Islet precursor cell (in vitro differentiated cells): ENCODE measurements around the gene NELL1.

Source experiments
- DNase-seq: peaks from one replicate; pipeline ENCODE4 v3.0.0-alpha.2; 2018

NELL1 gene

DNA sequence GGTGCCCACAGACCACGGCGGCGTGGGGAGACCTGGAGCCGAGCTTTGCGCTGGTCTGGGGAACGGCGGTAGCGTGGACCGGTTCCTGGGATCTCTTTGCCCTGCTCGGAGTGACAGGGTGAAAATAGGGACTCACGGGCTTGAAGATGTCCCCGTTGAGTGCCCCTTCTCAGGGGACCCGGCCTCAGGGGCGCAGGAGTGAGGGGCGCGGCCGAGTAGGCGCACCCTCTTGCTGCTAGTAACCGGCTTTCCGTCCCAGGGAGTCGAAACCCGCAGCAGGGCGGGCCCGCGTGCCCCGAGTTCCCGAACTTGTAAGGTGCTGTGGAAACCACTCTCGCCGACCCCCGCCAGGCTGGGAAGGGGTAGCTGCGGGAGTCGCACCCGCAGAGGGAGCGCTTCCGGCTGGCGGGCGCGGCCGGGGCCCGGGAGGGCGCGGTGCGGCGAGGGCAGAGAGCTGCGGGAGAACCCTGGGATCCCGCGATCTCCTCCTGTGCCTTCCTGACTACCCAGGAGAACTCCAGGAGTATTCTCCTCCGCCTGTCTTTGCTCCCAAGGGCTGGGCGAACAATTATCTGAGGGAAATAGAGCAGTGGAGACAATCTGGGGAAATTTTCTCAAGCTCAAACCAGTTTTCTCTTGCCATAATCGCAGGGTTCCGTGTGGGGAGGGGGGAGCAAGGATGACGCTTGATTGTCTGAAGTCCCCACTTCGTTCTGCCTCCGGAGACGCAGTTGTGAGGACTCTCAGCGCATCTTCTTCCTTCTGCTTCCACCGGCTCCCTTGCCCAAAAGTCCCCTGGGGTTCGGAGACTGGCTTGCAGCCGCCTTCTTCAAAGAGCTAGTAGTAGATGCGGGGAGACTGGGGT is 666 bp downstream of the NELL1 start:
- DNase-seq = no peak

- DNase-seq = no peak
Measured at GRCh38 chr11:20670932-20671403, 1.6 kb downstream of the NELL1 start.

DNA sequence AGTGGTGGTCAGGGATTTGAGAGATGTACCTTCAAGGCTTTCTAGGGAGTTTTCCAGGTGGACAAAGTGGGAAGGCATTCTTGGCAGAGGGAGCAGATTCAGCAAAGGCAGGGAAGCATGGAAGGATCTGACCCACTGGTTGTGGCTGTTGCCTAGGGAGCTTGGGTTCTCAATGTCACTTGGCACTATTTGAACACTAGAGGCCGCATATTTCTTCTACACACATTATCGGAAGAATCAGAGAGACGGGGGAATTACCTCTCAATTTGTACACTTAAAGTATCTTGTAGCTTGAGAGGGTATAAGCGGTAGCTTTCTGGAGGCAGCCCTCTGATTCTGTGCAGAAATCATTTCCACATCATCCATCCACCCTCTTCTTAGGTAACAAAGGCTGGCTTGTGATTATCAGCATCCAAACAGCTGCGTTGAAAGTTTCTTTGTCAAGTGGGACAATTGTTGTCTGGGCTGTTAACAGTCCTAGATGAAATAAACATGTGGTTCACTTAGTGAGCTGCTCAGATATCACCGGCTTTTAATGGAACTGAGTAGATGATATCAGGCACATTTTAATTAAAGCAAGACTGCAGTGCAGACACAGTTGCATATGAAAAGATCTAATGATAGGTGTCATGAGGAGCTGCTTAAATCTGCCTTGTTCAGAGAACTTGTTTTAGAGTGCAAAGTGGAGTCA is 2.6 kb downstream of the NELL1 start:
- DNase-seq = no peak

DNA sequence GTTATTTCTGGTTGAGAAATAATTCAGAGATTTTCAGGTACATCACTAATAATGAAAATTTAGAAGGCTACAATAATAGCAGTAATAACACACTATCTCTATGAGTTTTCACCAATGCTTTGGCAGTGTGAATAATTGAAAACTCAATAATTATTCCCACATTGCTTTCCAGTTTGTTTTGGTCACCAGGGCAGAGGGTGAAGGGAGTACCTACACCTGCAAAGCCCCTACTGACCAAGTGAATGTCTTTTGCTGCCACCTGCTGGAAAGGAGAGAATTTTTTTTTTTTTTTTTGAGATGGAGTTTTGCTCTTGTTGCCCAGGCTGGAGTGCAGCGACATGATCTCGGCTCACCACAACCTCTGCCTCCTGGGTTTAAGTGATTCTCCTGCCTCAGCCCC is 3.2 kb downstream of the NELL1 start:
- no peak for DNase-seq

DNA sequence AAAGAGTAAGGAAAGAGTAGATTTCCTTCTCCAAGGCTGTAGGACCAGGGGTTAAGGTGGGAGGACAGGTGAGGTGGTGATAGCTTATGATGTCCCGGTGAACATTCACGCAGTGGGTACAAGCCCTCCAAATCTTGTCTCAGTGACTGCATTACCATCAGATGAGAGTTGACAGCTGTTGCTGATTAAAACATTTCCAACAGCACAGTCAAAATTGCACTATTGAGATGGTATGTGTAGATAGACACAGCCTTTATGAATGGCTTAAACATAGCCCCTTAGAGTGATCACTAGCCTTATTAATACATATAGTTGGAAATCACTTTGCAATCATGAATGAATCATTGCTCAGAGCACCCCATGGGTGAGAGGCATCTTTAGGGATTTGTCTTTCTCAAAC is 7.3 kb downstream of the NELL1 start:
- DNase-seq = no peak

DNA sequence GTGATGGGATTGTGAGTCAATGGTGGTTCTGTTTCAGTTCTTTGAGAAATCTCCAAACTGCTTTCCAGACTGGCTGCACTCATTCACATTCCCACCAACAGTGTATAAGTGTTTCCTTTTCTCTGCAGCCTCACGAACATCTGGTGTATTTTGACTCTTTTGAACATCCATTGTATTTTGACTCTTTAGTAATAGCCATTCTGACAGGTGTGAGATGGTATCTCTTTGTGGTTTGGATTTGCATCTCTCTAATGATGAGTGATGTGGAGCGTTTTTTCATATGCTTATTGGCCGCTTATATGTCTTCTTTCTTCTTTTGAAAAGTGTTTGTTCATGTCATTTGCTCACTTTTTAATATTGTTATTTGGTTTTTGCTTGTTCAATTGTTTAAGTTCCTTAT is 19.4 kb downstream of the NELL1 start:
- DNase-seq = no peak

- DNase-seq = no peak
Measured at GRCh38 chr11:20707876-20708275, 38.5 kb downstream of the NELL1 start.

DNA sequence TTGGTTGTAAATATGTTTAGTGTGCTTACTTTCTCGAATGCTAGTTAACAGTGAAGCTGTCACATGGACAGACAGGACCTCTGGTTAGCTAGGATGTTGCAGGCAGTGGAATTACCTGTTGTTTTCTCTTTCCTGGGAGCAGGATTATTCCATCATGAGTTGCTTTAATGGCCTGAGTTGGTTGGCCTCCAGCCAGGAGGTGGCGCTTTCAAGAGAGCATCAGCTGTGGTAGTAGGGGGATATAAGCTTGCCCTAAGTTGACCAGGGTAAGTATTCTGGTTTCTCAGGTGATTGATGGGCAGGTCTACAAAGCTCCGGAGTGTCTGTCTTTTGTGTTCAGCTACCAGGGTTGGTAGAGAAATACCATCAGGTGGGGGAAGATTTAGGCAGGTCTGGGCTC is 43.5 kb downstream of the NELL1 start:
- DNase-seq = no peak

- DNase-seq = no peak
Measured at GRCh38 chr11:20715464-20715863, 46.1 kb downstream of the NELL1 start.

GRCh38 chr11:20715931-20716330 is 46.5 kb downstream of the NELL1 start:
- DNase-seq = no peak

DNA sequence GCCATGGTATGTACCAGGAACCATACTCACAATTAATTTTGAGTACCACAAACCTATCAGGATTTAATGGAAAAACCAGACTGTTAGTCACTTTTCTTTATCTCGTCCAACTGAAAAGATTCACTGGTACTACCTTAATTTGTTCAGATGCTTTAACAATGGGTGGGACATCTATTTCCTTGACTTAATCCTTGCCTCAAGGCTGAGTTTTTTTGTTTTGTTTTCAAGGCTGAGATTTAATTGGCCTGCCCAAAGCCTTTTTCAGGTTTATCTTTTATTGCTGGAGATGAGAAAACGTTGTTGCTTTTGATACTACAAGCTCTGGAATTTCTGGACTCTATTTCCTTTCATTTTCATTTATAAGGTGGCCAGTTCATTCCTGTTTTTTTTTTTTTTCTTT is 50.4 kb downstream of the NELL1 start:
- DNase-seq = no peak

DNA sequence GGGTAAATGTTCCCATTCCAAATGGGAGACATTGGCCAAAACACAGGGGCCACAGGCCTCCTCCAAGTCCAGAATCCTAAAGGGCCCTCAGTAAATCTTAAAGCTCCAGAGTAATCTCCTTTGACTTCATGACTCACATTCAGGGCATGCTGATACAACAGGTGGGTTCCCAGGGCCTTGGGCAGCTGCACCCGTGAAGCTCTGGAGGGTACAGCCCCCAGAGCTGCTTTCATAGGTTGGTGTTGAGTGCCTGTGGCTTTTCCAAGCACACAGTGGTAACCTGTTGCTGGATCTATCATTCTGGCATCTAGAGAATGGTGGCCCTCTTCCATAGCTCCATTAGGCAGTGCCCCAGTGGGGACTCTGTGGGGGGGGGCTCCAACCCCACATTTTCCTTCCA is 54.0 kb downstream of the NELL1 start:
- DNase-seq = no peak

GRCh38 chr11:20729597-20730105 is 60.3 kb downstream of the NELL1 start:
- DNase-seq = no peak

GRCh38 chr11:20731676-20732215 is 62.4 kb downstream of the NELL1 start:
- no peak for DNase-seq

DNA sequence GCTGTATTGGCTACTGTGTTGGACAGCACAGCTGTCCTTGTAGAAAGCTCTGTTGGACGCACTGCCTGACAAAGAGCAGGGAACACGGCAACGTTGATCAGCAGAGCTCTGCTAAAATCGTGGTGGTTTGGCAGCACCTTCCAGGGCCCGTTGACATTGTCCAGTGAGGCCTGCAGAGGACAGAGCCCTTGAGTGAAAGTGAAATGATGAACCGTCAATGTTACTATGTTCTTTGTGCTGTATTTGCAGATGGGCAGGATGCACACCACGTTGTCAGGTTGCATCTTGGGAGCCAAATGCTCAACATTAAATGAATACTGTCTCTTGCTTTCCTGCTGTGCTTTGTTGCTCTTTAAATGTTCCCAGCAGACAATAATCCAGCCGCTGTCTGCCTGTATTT is 69.7 kb downstream of the NELL1 start:
- DNase-seq = no peak

- no peak for DNase-seq
Measured at GRCh38 chr11:20739577-20739976, 70.2 kb downstream of the NELL1 start.

GRCh38 chr11:20754933-20755332 is 85.5 kb downstream of the NELL1 start:
- peak; percentile 75 for DNase-seq

DNA sequence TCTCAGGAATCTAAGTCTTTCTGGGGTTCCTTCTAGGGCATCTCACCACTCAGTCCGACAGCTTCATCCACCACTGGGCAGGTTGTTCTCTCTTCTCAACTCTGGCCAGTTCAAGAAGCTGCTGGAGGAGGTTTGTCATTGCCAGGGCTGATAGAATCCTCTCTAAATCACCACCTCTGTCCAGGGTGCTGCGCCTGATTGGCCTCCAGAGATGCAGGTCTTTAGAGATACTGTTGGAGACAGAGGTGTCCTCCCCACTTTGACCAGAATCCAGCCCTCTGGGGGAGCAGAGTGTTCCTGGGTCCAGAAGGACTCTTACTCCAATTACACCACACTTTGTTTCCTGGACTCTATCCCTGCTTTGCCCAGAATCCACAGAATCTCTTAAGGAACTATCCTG is 90.2 kb downstream of the NELL1 start:
- no peak for DNase-seq

GRCh38 chr11:20760811-20761210 is 91.4 kb downstream of the NELL1 start:
- no peak for DNase-seq

GRCh38 chr11:20762116-20762844 is 92.9 kb downstream of the NELL1 start:
- no peak for DNase-seq

DNA sequence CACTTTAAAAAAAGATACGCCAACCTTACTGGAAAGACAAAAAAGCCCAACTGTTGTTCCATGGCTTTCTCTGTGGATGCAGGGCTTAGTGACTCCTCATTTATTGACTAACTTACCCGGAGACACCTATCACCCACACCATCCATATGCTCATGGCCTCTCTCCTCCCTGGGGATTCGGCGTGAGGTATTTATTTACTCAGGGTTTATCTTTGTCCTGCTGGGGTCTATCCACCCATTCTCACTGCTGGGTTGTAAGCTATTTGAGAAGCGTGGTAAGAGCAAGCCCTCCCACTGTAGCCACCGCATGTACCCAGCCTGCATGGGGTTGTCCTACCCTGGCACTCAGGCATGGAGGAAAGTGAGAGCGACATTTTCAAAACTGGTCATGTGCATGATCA is 93.6 kb downstream of the NELL1 start:
- DNase-seq = no peak

- DNase-seq = no peak
Measured at GRCh38 chr11:20770414-20770946, 101.1 kb downstream of the NELL1 start.

DNA sequence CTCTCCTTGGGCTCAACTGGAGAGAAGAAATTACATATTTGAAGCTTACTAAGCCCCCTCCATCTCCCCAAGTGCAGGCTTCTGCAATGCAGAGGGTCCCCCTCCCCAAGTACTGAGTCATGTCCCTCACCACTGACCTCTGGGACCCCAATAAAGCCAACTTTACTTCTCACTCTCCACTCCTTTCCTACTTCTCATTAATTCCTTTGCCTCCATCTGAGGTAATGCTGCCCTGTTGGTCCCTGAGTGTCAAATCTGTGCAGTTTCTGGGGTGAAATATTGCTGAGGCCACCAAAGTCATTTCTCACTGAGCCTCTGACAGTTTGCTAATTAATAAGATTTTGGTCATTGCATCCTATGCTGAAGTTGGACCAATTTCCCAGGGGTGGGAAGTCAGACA is 101.6 kb downstream of the NELL1 start:
- DNase-seq = no peak
